GM12892 (cell line): ENCODE results near the gene TBRG4.

Experiments used
- POLR2A ChIP-seq: IDR thresholded peaks from 2 replicates; pipeline ENCODE4 v1.6.1; 2011; ENCODE audit warnings: low read depth, low read length, control low read depth
- POLR2AphosphoS5 ChIP-seq: IDR thresholded peaks from 2 replicates; pipeline ENCODE4 v1.6.1; 2011; ENCODE audit warnings: low read depth, low read length, control low read depth

DNA sequence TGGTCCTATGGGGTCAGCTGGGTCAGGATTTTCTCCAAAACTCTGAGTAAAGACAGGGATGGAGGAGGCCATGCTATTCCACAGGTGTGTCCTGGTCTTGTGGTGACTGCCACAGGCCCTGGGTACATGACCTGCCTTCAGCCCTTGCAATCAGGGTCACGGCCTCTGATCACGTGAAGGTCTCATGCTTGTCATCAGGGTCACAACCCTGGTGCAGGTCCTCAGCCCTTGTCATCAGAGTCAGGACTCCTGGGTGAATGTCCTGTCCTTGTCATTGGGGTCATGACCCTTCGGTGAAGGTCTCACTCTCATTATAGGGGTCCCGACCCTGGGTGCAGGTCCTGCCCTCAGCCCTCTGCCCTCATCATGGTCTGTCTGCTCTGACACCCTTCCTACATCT lies 21.9 kb upstream of the TBRG4 start:
- TF ChIP-seq POLR2AphosphoS5 (no peak), POLR2A (no peak)
